ENCODE measurements around the gene UGT8. TPM values are rescaled to one million over a fixed set of nuclear protein-coding genes. Genes with fewer than 3 reads are reported as not detected.

Gene UGT8
- total and polyA plus RNA-seq, 4 donors, result not detected

- Histone ChIP-seq H3K4me1 (ENCODE audit: control insufficient read depth in 4 of 4, insufficient read depth in 4 of 4, low read length in 3 of 4) (no peaks in the 10 kb centered on the region), H3K9ac (ENCODE audit: low read depth in 1 of 2, low read length in 2 of 2) (no peak overlapping the region), H3K27me3 (ENCODE audit: control insufficient read depth in 4 of 4, insufficient read depth in 4 of 4, low read length in 3 of 4) (no peaks in the 10 kb centered on the region), H3K9me3 (ENCODE audit: control insufficient read depth in 4 of 4, low read length in 3 of 4) (no peaks in the 10 kb centered on the region), H3K36me3 (ENCODE audit: control insufficient read depth in 4 of 4, insufficient read depth in 3 of 4, low read depth in 1 of 4, low read length in 3 of 4) (no peaks in the 10 kb centered on the region), H3K27ac (ENCODE audit: low read depth in 1 of 2, low read length in 2 of 2) (no peak overlapping the region), H3K4me3 (ENCODE audit: low read depth in 1 of 3, low read length in 3 of 3) (no peak overlapping the region)
- DNase-seq (ENCODE audit: low spot score), result no peak
- TF ChIP-seq CTCF (IDR thresholded peaks at IDR 0.05; ENCODE audit: low read depth, low read length, missing input control), result no peak
- TF ChIP-seq HNF4A (conservative IDR thresholded peaks at IDR 0.05), result no peak
- no peak for TF ChIP-seq EGR1 (IDR thresholded peaks at IDR 0.05; ENCODE audit: low read depth in 2 of 2)
- no peak for TF ChIP-seq ATF3 (IDR thresholded peaks at IDR 0.05)
- TF ChIP-seq TAF1 (conservative IDR thresholded peaks at IDR 0.05), result no peak
- TF ChIP-seq SP1 (IDR thresholded peaks at IDR 0.05), result no peak
- TF ChIP-seq FOXA1 (IDR thresholded peaks at IDR 0.05), result no peak
- no peak for TF ChIP-seq MAX (IDR thresholded peaks at IDR 0.05)
- TF ChIP-seq JUND (IDR thresholded peaks at IDR 0.05), result no peak
- no peak for TF ChIP-seq ZBTB33 (IDR thresholded peaks at IDR 0.05)
- no peak for TF ChIP-seq GABPA (IDR thresholded peaks at IDR 0.05 in 1 of 2, conservative IDR thresholded peaks at IDR 0.05 in 1 of 2)
- no peak for TF ChIP-seq REST (IDR thresholded peaks at IDR 0.05)
Measured at GRCh38 chr4:114684462-114684861, 85.9 kb downstream of the UGT8 start.

GRCh38 chr4:114688059-114688458 is 89.5 kb downstream of the UGT8 start:
- Histone ChIP-seq H3K9me3 (ENCODE audit: control insufficient read depth in 4 of 4, low read length in 3 of 4) (no peaks in the 10 kb centered on the region), H3K4me3 (ENCODE audit: low read depth in 1 of 3, low read length in 3 of 3) (no peak overlapping the region), H3K9ac (ENCODE audit: low read depth in 1 of 2, low read length in 2 of 2) (no peak overlapping the region), H3K27me3 (ENCODE audit: control insufficient read depth in 4 of 4, insufficient read depth in 4 of 4, low read length in 3 of 4) (no peaks in the 10 kb centered on the region), H3K27ac (ENCODE audit: low read depth in 1 of 2, low read length in 2 of 2) (no peak overlapping the region), H3K4me1 (ENCODE audit: control insufficient read depth in 4 of 4, insufficient read depth in 4 of 4, low read length in 3 of 4) (no peaks in the 10 kb centered on the region), H3K36me3 (ENCODE audit: control insufficient read depth in 4 of 4, insufficient read depth in 3 of 4, low read depth in 1 of 4, low read length in 3 of 4) (no peaks in the 10 kb centered on the region)
- WGBS, result 77% methylated on average over 3 of the region's 3 CpGs
- DNase-seq (ENCODE audit: low spot score), result no peak
- no peak for TF ChIP-seq RXRA (IDR thresholded peaks at IDR 0.05)

All from liver (tissue), 9 donors.